K562 (cell line): ENCODE results near the gene CREM. TPM values are rescaled to one million over a fixed set of nuclear protein-coding genes. Genes with fewer than 3 reads are reported as not detected.
A peak's percentile ranks its signal among the peaks of the same experiment; 100 is the strongest.

Source experiments
- ARID3B ChIP-seq: fragments of 250-450 bp; sonication (Bioruptor Pico); IDR thresholded peaks from 2 replicates; pipeline ENCODE4 v1.4.0; 2020; ENCODE audit warnings: borderline replicate concordance
- CREB1 ChIP-seq, 2 experiments: sonication (generic) in 1 of 2; formaldehyde crosslinking in 1 of 2; IDR thresholded peaks; 2 replicates each; pipeline versions ENCODE4 v1.6.1 to v1.8.0; 2012 to 2022; ENCODE audit warnings: inconsistent platforms in 1 of 2, mild to moderate bottlenecking in 1 of 2, missing genetic modification reagents in 1 of 2, moderate library complexity in 1 of 2
- DPF2 ChIP-seq: fragments of 450-650 bp; IDR thresholded peaks from 2 replicates; pipeline ENCODE4 v1.6.1; 2016
- ETV1 ChIP-seq: fragments of 450-650 bp; conservative IDR thresholded peaks from 2 replicates; pipeline ENCODE4 v1.6.1; 2016; ENCODE audit warnings: missing genetic modification characterization, control low read depth, low read depth, missing compliant biosample characterization
- FOXA3 ChIP-seq, 2 experiments: fragments of 450-650 bp in 1 of 2; sonication (generic) in 1 of 2; formaldehyde crosslinking; IDR thresholded peaks in 1 of 2; conservative IDR thresholded peaks in 1 of 2; 2 replicates each; pipeline versions ENCODE4 v1.4.0 to v1.8.0; 2020 to 2022; ENCODE audit warnings: mild to moderate bottlenecking in 2 of 2, missing genetic modification reagents in 1 of 2
- GABPB1 ChIP-seq: sonication (generic); formaldehyde crosslinking; IDR thresholded peaks from 2 replicates; pipeline ENCODE4 v1.8.0; 2022; ENCODE audit warnings: mild to moderate bottlenecking, missing genetic modification reagents
- MBD2 ChIP-seq: sonication (generic); IDR thresholded peaks from 2 replicates; pipeline ENCODE4 v1.6.1; 2016; ENCODE audit warnings: low read depth, borderline replicate concordance
- MCM5 ChIP-seq: fragments of 450-650 bp; IDR thresholded peaks from 2 replicates; pipeline ENCODE4 v1.6.1; 2016; ENCODE audit warnings: low read depth
- MYBL2 ChIP-seq, 2 experiments: fragments of 450-650 bp in 1 of 2; sonication (generic) in 1 of 2; formaldehyde crosslinking in 1 of 2; IDR thresholded peaks; 2 replicates each; pipeline versions ENCODE4 v1.6.1 to v1.8.1; 2017 to 2022; ENCODE audit warnings: borderline replicate concordance in 1 of 2, inconsistent platforms in 1 of 2, low read depth in 1 of 2, mild to moderate bottlenecking in 1 of 2, missing genetic modification reagents in 1 of 2, moderate library complexity in 1 of 2
- POLR3G ChIP-seq: IDR thresholded peaks from 2 replicates; pipeline ENCODE4 v1.6.1; 2011; ENCODE audit not compliant: insufficient read length, insufficient replicate concordance; ENCODE audit errors: extremely low read depth
- PTRF ChIP-seq: fragments of 450-650 bp; IDR thresholded peaks from 2 replicates; pipeline ENCODE4 v1.6.1; 2016; ENCODE audit warnings: mild to moderate bottlenecking, missing genetic modification characterization, missing compliant biosample characterization
- PURB ChIP-seq: sonication (generic); formaldehyde crosslinking; IDR thresholded peaks from 2 replicates; pipeline ENCODE4 v1.9.0; 2021; ENCODE audit warnings: low read depth, mild to moderate bottlenecking, missing genetic modification reagents
- SMAD3 ChIP-seq: fragments of 450-650 bp; formaldehyde crosslinking; conservative IDR thresholded peaks from 2 replicates; pipeline ENCODE4 v1.4.0; 2020; ENCODE audit warnings: mild to moderate bottlenecking
- STAT5B ChIP-seq: fragments of 250-450 bp; sonication (Bioruptor Pico); IDR thresholded peaks from 2 replicates; pipeline ENCODE4 v1.8.0; 2021; ENCODE audit warnings: mild to moderate bottlenecking, inconsistent platforms
- TBL1XR1 ChIP-seq, 2 experiments: IDR thresholded peaks; 2 replicates each; pipeline ENCODE4 v1.6.1; 2012; ENCODE audit warnings: improper control_type of control experiment in 2 of 2, low read length in 2 of 2, mild to moderate bottlenecking in 1 of 2
- THRA ChIP-seq: fragments of 450-650 bp; IDR thresholded peaks from 2 replicates; pipeline ENCODE4 v1.6.1; 2017; ENCODE audit warnings: mild to moderate bottlenecking, moderate library complexity
- TOE1 ChIP-seq, 2 experiments: fragments of 450-650 bp in 1 of 2; sonication (generic) in 1 of 2; formaldehyde crosslinking in 1 of 2; IDR thresholded peaks; 2 replicates each; pipeline versions ENCODE4 v1.7.1 to v1.8.0; 2016 to 2022; ENCODE audit warnings: borderline replicate concordance in 2 of 2, mild to moderate bottlenecking in 2 of 2, antibody characterized with exemption in 1 of 2, inconsistent platforms in 1 of 2, low read depth in 1 of 2, missing genetic modification reagents in 1 of 2, moderate library complexity in 1 of 2
- ZC3H4 ChIP-seq: sonication (generic); formaldehyde crosslinking; IDR thresholded peaks from 2 replicates; pipeline ENCODE4 v1.9.0; 2021; ENCODE audit warnings: missing genetic modification reagents, borderline replicate concordance
- ZNF277 ChIP-seq: fragments of 250-450 bp; sonication (Bioruptor Pico); IDR thresholded peaks from 2 replicates; pipeline ENCODE4 v1.8.0; 2022; ENCODE audit warnings: inconsistent platforms, mild to moderate bottlenecking, moderate library complexity, borderline replicate concordance
- ZNF280A ChIP-seq: fragments of 450-650 bp; IDR thresholded peaks from 2 replicates; pipeline ENCODE4 v1.6.1; 2018; ENCODE audit warnings: mild to moderate bottlenecking, low read depth; ENCODE audit not compliant: partially characterized antibody
- polyA plus RNA-seq, 8 experiments: library from polyadenylated mRNA; depleted of rRNA in 4 of 8; stranded (reverse) in 5 of 8; unstranded in 3 of 8; fragments of >200 nt; fragmentation: Nextera tagmentation in 2 of 8; fragmentation: Illumina TruSeq in 1 of 8; extraction: Ambion mirVana in 2 of 8; extraction: Trizol in 1 of 8; gene quantifications; 2 replicates each; pipeline versions ENCODE4 v1.2.1 to v1.2.3, GENCODE V29; 2011 to 2014; ENCODE audit warnings: inconsistent platforms in 1 of 8, missing spikeins in 1 of 8
- total RNA-seq, 7 experiments: library from RNA; depleted of rRNA in 6 of 7; stranded (reverse); fragments of >200 nt in 6 of 7; fragmentation: Illumina TruSeq in 2 of 7; extraction: Trizol in 2 of 7; gene quantifications; 2 replicates each; pipeline versions ENCODE4 v1.2.1 to v1.2.3, GENCODE V29; 2011 to 2021; ENCODE audit warnings: low replicate concordance in 1 of 7

Gene CREM
- total and polyA plus RNA-seq, 9 of the 15 experiments (the other 6 are each of a cell fraction or from before 2014, with no cell fraction given): 39.1 to 70.2 (median 48.3) TPM

- no peak for TF ChIP-seq ARID3B (CRISPR knock-in tag)
- no peak for TF ChIP-seq ZNF280A
- peak; percentile 26 to 53; a peak in 1 of 4 replicates for TF ChIP-seq TBL1XR1 (IDR thresholded peaks at IDR 0.05; ENCODE audit: low read length in 2 of 2)
- peak; percentile 64; the same call in 1 of the 2 replicates for TF ChIP-seq TOE1 (IDR thresholded peaks at IDR 0.05; ENCODE audit: borderline replicate concordance)
- TF ChIP-seq TOE1 (CRISPR knock-in tag; IDR thresholded peaks at IDR 0.05; ENCODE audit: borderline replicate concordance, low read depth): no peak
- TF ChIP-seq MBD2: peak; percentile 43; the same call in 1 of the 2 replicates
- TF ChIP-seq ZNF277: no peak
- no peak for TF ChIP-seq STAT5B
- TF ChIP-seq POLR3G: no peak
- TF ChIP-seq SMAD3: no peak
- no peak for TF ChIP-seq PTRF (tag)
- peak; percentile 84 for TF ChIP-seq GABPB1 (CRISPR knock-in tag)
- no peak for TF ChIP-seq THRA
- TF ChIP-seq ETV1: no peak
- no peak for TF ChIP-seq PURB
- TF ChIP-seq CREB1 (IDR thresholded peaks at IDR 0.05): peak; percentile 98
- TF ChIP-seq CREB1 (CRISPR knock-in tag; IDR thresholded peaks at IDR 0.05): peak; percentile 89
- TF ChIP-seq MCM5: no peak
- peak; percentile 71; the same call in 1 of the 2 replicates for TF ChIP-seq MYBL2 (IDR thresholded peaks at IDR 0.05; ENCODE audit: low read depth)
- TF ChIP-seq MYBL2 (CRISPR knock-in tag; IDR thresholded peaks at IDR 0.05; ENCODE audit: borderline replicate concordance): no peak
- TF ChIP-seq FOXA3 (CRISPR knock-in tag; conservative IDR thresholded peaks at IDR 0.05 in 1 of 2, IDR thresholded peaks at IDR 0.05 in 1 of 2): 0 out of 4 replicates have a peak, but pooled peaks of 1 of the 2 experiments have one; percentile 21
- 0 out of 2 replicates have a peak, but pooled peaks have one; percentile 24 for TF ChIP-seq DPF2
- TF ChIP-seq ZC3H4 (CRISPR knock-in tag): no peak
Observed at GRCh38 chr10:35126530-35127288, at the start of gene CREM (continued).
